GM10847 (cell line): ENCODE measurements around the gene SMYD5.

Experiments
- POLR2A ChIP-seq: IDR thresholded peaks from 2 replicates; pipeline ENCODE4 v1.6.1; 2011; ENCODE audit not compliant: insufficient read length; ENCODE audit errors: extremely low read depth

Gene SMYD5

DNA sequence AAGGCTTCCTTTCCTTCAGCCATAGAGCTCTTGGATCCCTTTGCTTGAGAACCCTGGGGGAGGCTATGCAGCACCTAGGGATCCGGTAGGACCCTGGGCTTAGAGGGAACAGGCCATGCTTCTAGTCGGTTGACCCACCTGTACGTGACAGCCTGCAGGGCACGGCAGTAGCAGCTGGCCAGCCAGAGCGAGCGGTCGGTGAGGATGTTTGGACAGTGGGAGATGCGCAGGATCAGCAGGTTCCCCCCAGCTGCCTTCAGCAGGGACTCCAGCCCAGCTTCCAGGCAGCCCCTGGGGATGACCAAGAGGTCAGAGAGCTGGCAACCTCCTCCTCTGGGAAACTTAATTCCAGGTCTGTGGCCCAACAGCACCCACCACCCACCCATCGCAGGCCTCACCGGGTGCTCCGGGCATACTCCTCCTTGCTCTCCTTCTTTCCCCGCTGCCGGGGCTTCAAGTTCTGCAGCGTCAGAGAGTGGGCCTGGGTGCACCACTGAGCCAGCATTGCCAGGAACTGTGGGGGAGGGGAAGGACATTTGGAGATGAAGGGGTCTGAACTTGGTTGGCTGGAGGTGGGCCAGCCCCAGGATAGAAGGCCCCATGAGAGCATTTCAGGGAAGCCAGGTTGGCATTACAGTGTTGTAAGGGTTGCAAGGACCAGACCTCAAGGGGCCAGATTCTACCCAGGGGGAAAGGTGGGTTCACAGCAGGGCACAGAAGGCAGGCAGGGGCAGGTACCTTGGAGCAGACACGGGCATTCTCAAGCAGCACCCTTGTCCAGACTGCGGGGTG is 49.7 kb downstream of the SMYD5 start:
- no peak for TF ChIP-seq POLR2A

DNA sequence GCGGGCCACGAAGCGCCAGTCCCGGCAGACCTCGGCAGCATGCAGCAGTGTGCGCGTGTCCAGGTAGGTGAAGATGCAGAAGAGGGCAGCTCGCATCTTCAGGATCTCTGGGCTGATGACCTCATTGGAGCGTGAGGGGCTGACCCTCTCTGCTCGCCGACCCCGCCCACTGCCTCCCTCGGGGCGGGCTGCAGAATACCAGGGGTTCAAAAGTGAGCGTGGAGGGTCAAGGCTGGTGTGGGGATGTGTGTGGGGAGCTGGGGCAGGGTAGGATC is 50.2 kb downstream of the SMYD5 start:
- no peak for TF ChIP-seq POLR2A

DNA sequence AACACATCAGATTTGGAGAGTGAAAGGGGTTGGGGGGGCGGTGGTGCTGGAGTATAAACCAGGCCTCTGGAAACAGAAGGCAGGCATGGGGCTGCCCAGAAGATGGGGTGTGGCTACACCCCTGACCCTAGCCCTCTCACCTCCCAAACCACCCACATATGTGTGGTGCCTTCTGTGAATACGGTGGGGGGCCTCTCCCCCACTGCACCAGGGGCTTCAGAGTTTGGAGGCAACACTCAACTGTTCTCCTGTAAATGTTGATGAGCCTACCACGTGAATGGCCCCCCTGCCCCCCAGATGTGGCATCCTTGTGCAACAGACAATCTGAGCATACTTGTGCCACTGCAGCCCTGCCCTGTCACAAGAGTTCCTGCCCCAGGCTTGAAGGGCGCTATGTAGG is 50.7 kb downstream of the SMYD5 start:
- no peak for TF ChIP-seq POLR2A

DNA sequence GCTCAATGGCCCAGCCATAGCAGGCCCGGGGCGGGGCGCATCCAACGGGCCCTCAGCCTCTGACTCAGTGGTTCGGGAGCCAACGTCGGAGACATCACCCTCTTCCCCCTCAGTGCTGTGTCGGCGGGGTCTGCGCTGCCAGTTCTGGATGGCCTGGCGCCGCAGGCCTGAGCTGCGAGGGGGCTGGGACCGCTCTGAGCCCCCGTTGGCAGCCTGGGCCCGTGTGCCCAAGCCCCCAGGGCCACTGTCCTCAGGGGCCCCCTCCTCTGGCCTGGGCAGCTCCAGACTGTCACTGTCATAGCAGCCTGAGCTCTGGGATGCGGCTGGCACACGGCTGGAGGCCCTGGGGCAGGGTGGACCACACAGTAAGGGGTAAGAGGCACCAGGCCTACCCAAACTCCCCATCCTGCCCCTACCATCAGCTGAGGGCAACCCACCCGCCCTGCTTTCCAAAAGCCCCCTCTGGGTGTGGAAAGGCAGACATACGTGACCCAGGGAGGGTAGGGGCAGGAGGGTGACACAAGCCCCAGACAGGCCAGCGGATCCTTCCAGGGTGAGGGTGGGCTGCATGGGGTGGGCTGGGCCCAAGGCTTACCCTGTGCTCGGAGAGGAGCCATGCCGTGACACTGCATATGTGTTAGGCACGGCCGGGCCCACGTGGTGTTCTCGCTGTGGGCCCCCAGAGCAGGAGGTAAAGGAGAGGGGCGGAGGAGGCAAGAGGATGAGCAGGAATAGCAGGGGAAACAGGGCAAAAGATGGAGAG is 51.4 kb downstream of the SMYD5 start:
- no peak for TF ChIP-seq POLR2A

DNA sequence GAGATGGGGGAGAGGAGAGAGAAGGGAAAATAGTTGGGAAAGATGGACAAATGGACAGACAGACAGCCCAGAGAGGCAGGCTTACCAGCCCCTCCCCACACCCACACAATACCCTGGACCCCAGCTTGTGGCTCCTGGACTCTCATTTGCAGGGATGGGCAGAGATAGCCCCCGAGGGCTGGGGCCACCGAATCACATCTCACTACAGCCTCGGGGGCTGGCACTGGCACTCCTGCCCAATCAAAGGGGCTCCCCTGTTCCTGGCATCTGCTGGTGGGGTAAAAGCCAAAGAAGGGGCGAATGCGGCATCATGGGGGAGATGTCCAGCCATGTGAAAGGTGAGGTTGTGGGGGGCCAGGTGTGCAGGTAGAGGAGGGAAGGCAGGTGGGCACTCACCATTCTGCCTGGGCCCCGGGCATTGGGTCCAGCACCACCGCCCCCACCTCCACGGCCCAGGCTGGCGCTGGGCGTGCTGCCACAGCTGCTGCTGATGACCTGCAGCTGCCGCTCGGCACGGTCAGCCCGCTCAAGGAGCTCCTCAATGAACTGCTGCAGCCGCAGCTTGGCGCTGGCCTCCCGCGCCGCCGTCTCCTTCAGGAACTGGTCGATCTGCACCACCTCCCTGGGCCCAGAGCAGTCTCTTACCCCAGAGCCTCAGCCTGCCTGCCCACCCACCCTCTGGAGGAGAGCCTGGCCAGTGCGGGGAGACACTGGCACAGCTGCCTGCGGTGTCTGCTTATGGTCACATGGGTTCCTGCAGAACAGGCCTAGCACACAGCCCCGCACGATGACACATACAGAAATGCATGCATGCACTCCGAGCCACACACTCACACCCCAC is 52.2 kb downstream of the SMYD5 start:
- no peak for TF ChIP-seq POLR2A

DNA sequence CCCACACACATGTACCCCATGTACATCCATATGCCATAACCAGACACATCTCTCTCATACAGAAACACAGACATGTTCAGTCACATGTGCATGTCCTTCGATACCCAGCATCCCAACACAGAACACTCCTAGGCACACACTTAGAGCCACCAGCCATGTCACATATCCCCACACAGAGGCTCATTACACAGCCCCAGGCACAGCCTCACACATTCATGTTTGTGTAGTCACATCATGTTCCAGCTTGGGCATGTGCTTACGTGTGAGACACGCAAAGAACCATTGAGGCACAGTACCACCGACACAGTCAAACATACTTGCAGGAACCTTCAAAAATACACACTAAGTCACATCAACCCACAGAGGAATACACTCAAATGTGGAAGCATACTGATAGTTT is 53.0 kb downstream of the SMYD5 start:
- no peak for TF ChIP-seq POLR2A

DNA sequence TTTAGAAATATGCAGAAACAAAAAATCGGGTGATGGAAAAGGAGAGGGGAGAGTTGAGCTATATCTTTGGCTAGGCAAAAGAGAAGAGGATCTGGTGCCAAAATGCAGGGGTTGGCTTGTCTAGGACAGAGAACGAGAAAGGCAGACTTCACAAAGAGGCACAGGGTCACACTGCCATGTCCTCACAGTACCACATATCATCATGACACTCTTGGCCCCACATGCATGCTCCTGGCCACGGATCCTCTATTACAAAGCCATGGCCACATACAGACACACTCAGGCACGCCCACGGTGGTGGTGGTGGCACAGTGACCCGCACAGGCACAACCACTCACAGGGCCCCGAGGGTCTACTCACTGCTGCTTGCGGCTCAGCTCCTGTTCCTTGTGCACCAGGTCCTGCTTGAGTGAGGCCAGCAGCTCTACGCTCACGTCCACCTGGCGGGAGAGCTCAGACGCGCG is 54.4 kb downstream of the SMYD5 start:
- TF ChIP-seq POLR2A, result no peak

DNA sequence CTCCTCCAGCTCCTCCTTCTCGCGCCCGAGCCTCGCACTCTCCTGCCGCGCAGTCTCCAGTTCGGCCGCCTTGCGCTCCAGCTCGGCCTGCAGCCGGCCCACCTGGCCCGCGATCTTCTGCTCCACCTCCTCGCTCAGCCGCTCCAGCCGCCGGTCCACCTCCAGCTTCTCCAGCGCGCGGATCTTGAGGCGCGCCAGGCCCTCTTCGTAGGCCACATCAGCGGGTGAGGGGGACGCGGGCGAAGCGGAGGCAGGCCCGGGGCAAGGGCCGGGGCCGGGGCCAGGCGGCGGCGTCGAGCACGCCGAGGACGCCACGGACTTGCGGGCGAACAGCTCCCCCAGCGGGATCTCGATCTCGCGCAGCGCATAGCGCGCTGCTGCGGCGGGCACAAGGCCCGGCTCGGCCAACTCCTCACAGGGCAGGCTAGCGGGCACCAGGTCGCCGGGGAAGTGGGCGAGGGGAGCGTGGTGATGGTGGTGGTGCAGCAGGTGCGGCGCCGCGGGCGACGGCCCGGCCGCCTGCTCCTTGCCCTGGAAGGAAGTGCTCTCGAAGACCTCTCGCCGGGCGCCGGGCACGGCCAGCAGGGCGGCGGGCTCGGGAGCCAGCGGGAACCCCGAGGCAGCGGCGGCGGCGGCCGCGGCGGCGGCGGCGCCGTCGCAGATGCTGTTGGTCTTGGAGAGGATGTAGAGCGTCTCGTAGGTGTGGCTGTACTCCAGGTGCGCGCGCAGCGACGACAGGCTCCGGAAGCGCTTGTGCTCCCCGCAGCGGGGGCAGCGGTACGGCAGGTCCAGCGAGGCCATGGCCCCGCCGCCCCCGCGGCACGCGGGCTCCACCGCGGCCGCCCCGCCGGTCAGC is 55.0 kb downstream of the SMYD5 start:
- TF ChIP-seq POLR2A, result no peak

DNA sequence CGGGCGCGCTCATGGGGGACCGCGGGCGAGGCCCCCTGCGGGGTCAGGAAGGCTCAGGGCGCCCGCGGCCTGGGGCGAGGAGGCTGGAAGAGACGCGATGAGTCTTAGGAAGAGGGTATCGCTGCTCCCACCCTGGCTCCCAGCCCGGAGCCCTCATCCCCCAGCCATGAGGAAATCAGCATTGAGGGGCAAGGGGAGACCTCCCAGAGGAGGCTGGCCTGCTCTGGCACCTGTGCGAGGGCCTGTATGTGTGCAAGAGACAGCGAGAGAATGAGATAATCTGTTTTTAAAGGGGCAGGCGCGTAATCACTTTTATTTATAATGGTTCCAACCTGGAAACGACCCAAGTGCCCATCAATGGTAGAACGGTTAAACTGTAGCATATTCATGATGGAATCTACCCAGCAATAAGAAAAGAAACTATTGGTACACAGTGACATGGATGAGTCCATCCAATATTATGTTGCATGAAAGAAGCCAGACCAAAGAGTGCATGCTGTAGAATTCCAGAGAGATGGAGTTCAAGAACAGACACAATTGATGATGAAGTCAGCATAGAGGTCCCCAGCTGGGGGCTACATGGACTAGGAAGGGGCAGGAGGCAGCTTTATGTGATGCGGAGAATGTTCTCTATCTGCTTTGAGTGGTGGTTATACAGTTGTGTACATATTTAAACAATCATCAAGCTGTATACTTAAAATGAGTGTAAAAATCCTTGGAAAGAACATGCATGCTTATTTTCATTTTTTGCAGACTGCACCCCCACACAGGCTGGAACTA is 55.8 kb downstream of the SMYD5 start:
- no peak for TF ChIP-seq POLR2A

DNA sequence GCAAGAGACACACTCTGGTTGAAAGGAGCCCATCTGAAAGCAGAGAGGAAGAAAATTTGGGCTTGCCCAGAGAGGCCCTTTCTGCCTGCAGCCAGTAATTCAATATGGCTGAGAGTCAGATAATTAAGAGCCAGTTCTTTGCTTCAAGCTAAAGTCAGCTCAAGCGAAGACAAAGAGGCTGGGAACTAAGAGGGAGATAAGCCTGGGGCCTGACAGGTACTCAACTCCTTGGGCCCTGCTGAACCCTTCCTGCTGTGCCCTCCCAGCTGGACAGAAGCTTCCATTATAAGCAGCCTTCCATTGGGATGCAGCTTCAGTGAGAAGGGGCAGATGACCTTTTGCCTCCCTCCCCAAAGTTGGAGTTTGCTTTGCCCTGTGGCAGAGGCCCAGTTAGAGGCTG is 58.2 kb downstream of the SMYD5 start:
- no peak for TF ChIP-seq POLR2A
